Measurements from ENCODE around the gene RUNX2. TPM values are rescaled to one million over a fixed set of nuclear protein-coding genes. Genes with fewer than 3 reads are reported as not detected.

RUNX2 gene
- total and polyA plus RNA-seq, 2 experiments from 2014 or later = 1.0 to 2.1 TPM

DNA sequence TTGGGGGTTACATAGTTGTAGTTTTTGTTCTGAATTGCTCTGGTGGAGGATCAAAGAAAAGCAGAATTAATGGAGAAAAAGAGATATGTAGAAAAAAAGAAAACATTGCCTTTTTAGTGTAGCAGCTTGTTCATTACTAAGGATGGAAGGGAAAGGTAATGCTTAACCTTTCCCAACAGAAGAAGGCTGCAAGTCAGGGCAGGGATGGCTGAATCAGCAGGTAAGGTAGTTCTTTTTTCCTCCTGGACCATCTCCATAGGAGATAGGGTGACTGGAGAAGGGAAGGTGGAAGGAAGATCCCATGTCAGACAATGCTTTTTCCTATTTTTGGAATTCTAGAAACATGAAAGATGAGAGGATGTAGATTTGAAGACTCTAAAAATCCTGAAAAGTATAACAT is 129.0 kb downstream of the RUNX2 start:
- Histone ChIP-seq H3K27me3 (no peaks in the 10 kb centered on the region), H3K79me2 (no peaks in the 10 kb centered on the region), H3K4me1 (ENCODE audit: insufficient read depth) (no peaks in the 10 kb centered on the region), H3K27ac (no peak overlapping the region), H3K36me3 (replicated peaks; ENCODE audit: insufficient read depth, low read depth) (no peaks in the 10 kb centered on the region), H3K4me3 (no peak overlapping the region), H4K20me1 (ENCODE audit: insufficient read depth, poor library complexity, severe bottlenecking) (no peaks in the 10 kb centered on the region), H3K9me3 (ENCODE audit: low read depth) (no peaks in the 10 kb centered on the region), H3K4me2 (no peak overlapping the region), H3K9me2 (replicated peaks; ENCODE audit: insufficient read depth) (no peaks in the 10 kb centered on the region), H2AFZ (no peak overlapping the region)
- TF ChIP-seq, protein P1, sequence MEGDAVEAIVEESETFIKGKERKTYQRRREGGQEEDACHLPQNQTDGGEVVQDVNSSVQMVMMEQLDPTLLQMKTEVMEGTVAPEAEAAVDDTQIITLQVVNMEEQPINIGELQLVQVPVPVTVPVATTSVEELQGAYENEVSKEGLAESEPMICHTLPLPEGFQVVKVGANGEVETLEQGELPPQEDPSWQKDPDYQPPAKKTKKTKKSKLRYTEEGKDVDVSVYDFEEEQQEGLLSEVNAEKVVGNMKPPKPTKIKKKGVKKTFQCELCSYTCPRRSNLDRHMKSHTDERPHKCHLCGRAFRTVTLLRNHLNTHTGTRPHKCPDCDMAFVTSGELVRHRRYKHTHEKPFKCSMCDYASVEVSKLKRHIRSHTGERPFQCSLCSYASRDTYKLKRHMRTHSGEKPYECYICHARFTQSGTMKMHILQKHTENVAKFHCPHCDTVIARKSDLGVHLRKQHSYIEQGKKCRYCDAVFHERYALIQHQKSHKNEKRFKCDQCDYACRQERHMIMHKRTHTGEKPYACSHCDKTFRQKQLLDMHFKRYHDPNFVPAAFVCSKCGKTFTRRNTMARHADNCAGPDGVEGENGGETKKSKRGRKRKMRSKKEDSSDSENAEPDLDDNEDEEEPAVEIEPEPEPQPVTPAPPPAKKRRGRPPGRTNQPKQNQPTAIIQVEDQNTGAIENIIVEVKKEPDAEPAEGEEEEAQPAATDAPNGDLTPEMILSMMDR (IDR thresholded peaks at IDR 0.05; ENCODE audit: poor library complexity) = no peak
- TF ChIP-seq EZH2 (IDR thresholded peaks at IDR 0.05; ENCODE audit: borderline replicate concordance) (no peak), EZH2phosphoT487 (IDR thresholded peaks at IDR 0.05; ENCODE audit: low read depth, severe bottlenecking, unreplicated experiment) (no peak)
- no peak for DNase-seq (ENCODE audit: low spot score)

DNA sequence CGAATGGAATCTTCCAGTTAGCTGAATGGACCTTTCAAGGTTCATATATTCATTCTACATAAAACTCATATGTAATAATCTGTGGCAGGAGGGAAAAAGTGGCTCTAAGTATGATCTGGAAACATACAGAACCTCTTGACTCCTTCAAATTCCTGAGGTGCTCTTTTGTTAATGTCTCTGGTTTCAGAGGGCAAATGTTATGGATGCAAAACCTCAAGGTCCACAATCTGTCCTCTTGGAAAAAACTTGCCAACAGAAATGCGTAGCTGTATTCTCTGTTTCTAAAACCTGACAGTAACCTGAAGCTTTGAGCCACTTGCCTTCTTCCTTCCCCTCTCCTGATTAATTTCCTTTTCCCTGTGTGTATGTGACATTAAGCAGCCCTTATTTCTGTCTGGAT is 130.5 kb downstream of the RUNX2 start:
- H3K4me3 ChIP-seq = no peak overlapping the region
- H3K79me2 ChIP-seq = no peaks in the 10 kb centered on the region
- no peaks in the 10 kb centered on the region for H3K9me3 ChIP-seq (ENCODE audit: low read depth)
- H2AFZ ChIP-seq = no peak overlapping the region
- no peaks in the 10 kb centered on the region for H3K9me2 ChIP-seq (replicated peaks; ENCODE audit: insufficient read depth)
- H3K27ac ChIP-seq = no peak overlapping the region
- 84% methylated on average over 2 of the region's 2 CpGs for WGBS (ENCODE audit: low lambda C conversion rate, missing lambda C conversion rate)
- no peak for TF ChIP-seq EZH2phosphoT487 (IDR thresholded peaks at IDR 0.05; ENCODE audit: low read depth, severe bottlenecking, unreplicated experiment)
- no peaks in the 10 kb centered on the region for H3K4me1 ChIP-seq (ENCODE audit: insufficient read depth)
- DNase-seq (ENCODE audit: low spot score) = no peak
- H4K20me1 ChIP-seq (ENCODE audit: insufficient read depth, poor library complexity, severe bottlenecking) = no peaks in the 10 kb centered on the region
- H3K4me2 ChIP-seq = no peak overlapping the region
- H3K27me3 ChIP-seq = no peaks in the 10 kb centered on the region
- H3K36me3 ChIP-seq (replicated peaks; ENCODE audit: insufficient read depth, low read depth) = no peaks in the 10 kb centered on the region

DNA sequence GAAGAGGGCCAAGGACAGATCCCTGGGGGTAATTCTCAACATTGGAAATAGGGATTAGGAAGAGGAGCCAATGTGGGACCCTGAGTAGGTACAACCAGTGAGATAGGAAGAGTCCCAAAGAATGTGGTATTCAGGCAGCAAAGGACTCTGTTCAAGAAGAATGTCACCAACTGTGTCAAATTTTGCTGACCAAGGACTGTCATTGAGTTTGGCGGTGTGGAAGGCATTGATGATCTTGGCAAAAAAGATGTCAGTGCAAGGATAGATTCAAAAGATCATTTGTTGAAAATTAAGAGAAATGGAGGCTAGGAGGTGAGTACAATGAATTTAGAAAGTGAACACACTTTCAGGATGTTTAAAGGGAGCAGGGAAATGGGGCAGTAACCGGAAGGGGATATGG is 132.0 kb downstream of the RUNX2 start:
- Histone ChIP-seq H3K27me3 (no peaks in the 10 kb centered on the region), H2AFZ (no peak overlapping the region), H3K79me2 (no peaks in the 10 kb centered on the region), H3K4me1 (ENCODE audit: insufficient read depth) (no peaks in the 10 kb centered on the region), H4K20me1 (ENCODE audit: insufficient read depth, poor library complexity, severe bottlenecking) (no peaks in the 10 kb centered on the region), H3K27ac (no peak overlapping the region), H3K9me3 (ENCODE audit: low read depth) (no peaks in the 10 kb centered on the region), H3K4me2 (no peak overlapping the region), H3K4me3 (no peak overlapping the region), H3K36me3 (replicated peaks; ENCODE audit: insufficient read depth, low read depth) (no peaks in the 10 kb centered on the region), H3K9me2 (replicated peaks; ENCODE audit: insufficient read depth) (no peaks in the 10 kb centered on the region)
- TF ChIP-seq EZH2phosphoT487 (IDR thresholded peaks at IDR 0.05; ENCODE audit: low read depth, severe bottlenecking, unreplicated experiment) (no peak), EZH2 (IDR thresholded peaks at IDR 0.05; ENCODE audit: borderline replicate concordance) (no peak)
- TF ChIP-seq, protein P1 (IDR thresholded peaks at IDR 0.05; ENCODE audit: poor library complexity) = no peak
- WGBS (ENCODE audit: low lambda C conversion rate, missing lambda C conversion rate) = 96% methylated on average over 2 of the region's 2 CpGs
- no peak for DNase-seq (ENCODE audit: low spot score)

DNA sequence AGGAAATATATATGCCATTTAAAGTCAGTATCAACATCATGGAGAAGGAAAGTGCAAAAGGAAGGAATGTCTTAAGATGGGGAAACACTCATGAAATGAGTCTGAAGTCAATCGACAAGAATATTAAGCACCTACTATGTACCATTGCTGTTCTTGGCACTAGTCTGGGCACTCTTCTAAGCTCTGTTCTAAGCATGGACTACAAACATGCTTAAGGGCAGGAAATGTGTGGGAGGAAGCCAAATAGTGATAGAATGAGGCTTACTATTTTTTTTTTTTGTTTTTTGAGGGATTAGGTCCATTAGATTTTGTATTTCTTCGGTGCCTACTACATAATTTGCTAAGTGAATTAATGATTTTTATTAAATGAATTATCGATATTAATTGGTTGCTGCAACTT is 133.4 kb downstream of the RUNX2 start:
- H3K27ac ChIP-seq = no peak overlapping the region
- H4K20me1 ChIP-seq (ENCODE audit: insufficient read depth, poor library complexity, severe bottlenecking) = no peaks in the 10 kb centered on the region
- no peaks in the 10 kb centered on the region for H3K79me2 ChIP-seq
- H3K36me3 ChIP-seq (replicated peaks; ENCODE audit: insufficient read depth, low read depth) = no peaks in the 10 kb centered on the region
- 95% methylated on average over 3 of the region's 3 CpGs for WGBS (ENCODE audit: low lambda C conversion rate, missing lambda C conversion rate)
- H3K4me1 ChIP-seq (ENCODE audit: insufficient read depth) = no peaks in the 10 kb centered on the region
- no peaks in the 10 kb centered on the region for H3K9me3 ChIP-seq (ENCODE audit: low read depth)
- H3K4me3 ChIP-seq = no peak overlapping the region
- no peak overlapping the region for H3K4me2 ChIP-seq
- no peak for TF ChIP-seq EZH2 (IDR thresholded peaks at IDR 0.05; ENCODE audit: borderline replicate concordance)
- TF ChIP-seq EZH2phosphoT487 (IDR thresholded peaks at IDR 0.05; ENCODE audit: low read depth, severe bottlenecking, unreplicated experiment) = no peak
- TF ChIP-seq, protein P1 (IDR thresholded peaks at IDR 0.05; ENCODE audit: poor library complexity) = no peak
- H3K27me3 ChIP-seq = no peaks in the 10 kb centered on the region
- no peaks in the 10 kb centered on the region for H3K9me2 ChIP-seq (replicated peaks; ENCODE audit: insufficient read depth)
- no peak overlapping the region for H2AFZ ChIP-seq
- DNase-seq (ENCODE audit: low spot score) = no peak

All from hepatocyte (in vitro differentiated cells).